IMR-90 (cell line): Measurements from ENCODE around the gene BAZ2B. TPM values are rescaled to one million over a fixed set of nuclear protein-coding genes. Genes with fewer than 3 reads are reported as not detected.
"Not testable (repeated sequence)": the region's sequence is repeated elsewhere in the genome, so short reads cannot be mapped to it uniquely, and the experiment has no call there.

ENCODE experiments used
- ATAC-seq: fragments of 200-7000 bp; cut with Tn5 transposase; 2 replicates; pipeline ENCODE4 v1.9.1; 2020; ENCODE audit warnings: low read depth, mild to moderate bottlenecking, moderate library complexity
- BruUV-seq: library from RNA; stranded (reverse); fragments of 400-500 nt; replicated peaks from 2 replicates; lab custom pipeline; 2021; lab: Mats Ljungman, UMichigan
- CTCF ChIA-PET: fragments of 300-600 bp; formaldehyde crosslinking; extraction: SDS; loops from one replicate; lab custom pipeline; 2021; ENCODE audit warnings: antibody characterized with exemption; lab: Yijun Ruan, JAX
- POLR2A ChIA-PET: fragments of 300-600 bp; sonication (Branson Sonifier 250); formaldehyde crosslinking; loops from one replicate; lab custom pipeline; 2022; ENCODE audit warnings: antibody characterized with exemption; ENCODE audit not compliant: unreplicated experiment; lab: Charles Lee
- DNase-seq: peaks from one replicate; pipeline ENCODE4 v3.0.0; 2013
- H2AFZ ChIP-seq: replicated peaks from 2 replicates; pipeline ENCODE3; 2013; ENCODE audit warnings: low read length, mild to moderate bottlenecking; ENCODE audit not compliant: poor library complexity
- H2AK5ac ChIP-seq: 2 replicates; pipeline ENCODE4 v1.6.1; 2013; ENCODE audit warnings: low read depth, low read length, inconsistent platforms
- H2AK9ac ChIP-seq: replicated peaks from 2 replicates; pipeline ENCODE3; 2013; ENCODE audit warnings: mild to moderate bottlenecking, low read depth, low read length, moderate library complexity; ENCODE audit not compliant: poor library complexity
- H2BK120ac ChIP-seq: 2 replicates; pipeline ENCODE4 v1.6.1; 2013; ENCODE audit warnings: low read depth, low read length, inconsistent platforms
- H2BK15ac ChIP-seq: 3 replicates; pipeline ENCODE4 v1.6.1; 2013; ENCODE audit warnings: low read depth, low read length, inconsistent platforms
- H2BK20ac ChIP-seq: 2 replicates; pipeline ENCODE4 v1.6.1; 2013; ENCODE audit warnings: low read depth, mild to moderate bottlenecking, inconsistent platforms, low read length, moderate library complexity
- H2BK5ac ChIP-seq: 2 replicates; pipeline ENCODE4 v1.6.1; 2013; ENCODE audit warnings: mild to moderate bottlenecking, low read depth, low read length, inconsistent platforms; ENCODE audit not compliant: poor library complexity, severe bottlenecking
- H3K14ac ChIP-seq: replicated peaks from 2 replicates; pipeline ENCODE4 v1.6.1; 2013; ENCODE audit warnings: low read depth, low read length, inconsistent platforms
- H3K18ac ChIP-seq: 2 replicates; pipeline ENCODE4 v1.6.1; 2013; ENCODE audit warnings: low read depth, low read length, control low read depth
- H3K23ac ChIP-seq: 2 replicates; pipeline ENCODE4 v1.6.1; 2013; ENCODE audit warnings: low read depth, low read length, inconsistent platforms
- H3K27ac ChIP-seq: 2 replicates; pipeline ENCODE4 v1.5.1; 2013; ENCODE audit warnings: mild to moderate bottlenecking, control low read depth, low read length; ENCODE audit not compliant: insufficient read depth
- H3K27me3 ChIP-seq: 2 replicates; pipeline ENCODE4 v1.6.1; 2013; ENCODE audit warnings: low read length; ENCODE audit not compliant: control insufficient read depth, insufficient read depth
- H3K36me3 ChIP-seq: 2 replicates; pipeline ENCODE4 v1.6.1; 2013; ENCODE audit warnings: low read length, mixed read lengths; ENCODE audit not compliant: control insufficient read depth, insufficient read depth
- H3K4ac ChIP-seq: 2 replicates; pipeline ENCODE4 v1.6.1; 2013; ENCODE audit warnings: low read depth, low read length, inconsistent platforms
- H3K4me1 ChIP-seq: 2 replicates; pipeline ENCODE4 v1.6.1; 2013; ENCODE audit warnings: low read length, mixed read lengths; ENCODE audit not compliant: control insufficient read depth, insufficient read depth
- H3K4me2 ChIP-seq: 2 replicates; pipeline ENCODE4 v1.6.1; 2013; ENCODE audit warnings: low read depth, mild to moderate bottlenecking, control low read depth, low read length, moderate library complexity
- H3K4me3 ChIP-seq: 2 replicates; pipeline ENCODE4 v1.5.1; 2013; ENCODE audit warnings: low read depth, mild to moderate bottlenecking, control low read depth, low read length, moderate library complexity; ENCODE audit not compliant: insufficient read depth
- H3K56ac ChIP-seq: 2 replicates; pipeline ENCODE4 v1.6.1; 2013; ENCODE audit warnings: low read length, inconsistent platforms; ENCODE audit not compliant: insufficient read depth; ENCODE audit errors: extremely low read depth
- H3K79me1 ChIP-seq, 2 experiments: 2 replicates each; pipeline ENCODE4 v1.6.1; 2013; ENCODE audit warnings: low read length in 2 of 2, inconsistent platforms in 1 of 2, low read depth in 1 of 2
- H3K9ac ChIP-seq: 2 replicates; pipeline ENCODE4 v1.6.1; 2013; ENCODE audit warnings: low read depth, low read length, control low read depth
- H3K9me1 ChIP-seq: 2 replicates; pipeline ENCODE4 v1.6.1; 2013; ENCODE audit warnings: low read length, inconsistent platforms; ENCODE audit not compliant: insufficient read depth
- H3K9me3 ChIP-seq: 2 replicates; pipeline ENCODE4 v1.6.1; 2013; ENCODE audit warnings: low read length; ENCODE audit not compliant: control insufficient read depth, insufficient read depth
- H4K20me1 ChIP-seq: 2 replicates; pipeline ENCODE4 v1.6.1; 2013; ENCODE audit warnings: low read length, inconsistent platforms; ENCODE audit not compliant: insufficient read depth
- H4K5ac ChIP-seq: 2 replicates; pipeline ENCODE4 v1.6.1; 2013; ENCODE audit warnings: mild to moderate bottlenecking, low read depth, low read length, control low read depth
- H4K8ac ChIP-seq, 2 experiments: 2 replicates each; pipeline ENCODE4 v1.6.1; 2013; ENCODE audit warnings: low read depth in 2 of 2, low read length in 2 of 2, control low read depth in 1 of 2, inconsistent platforms in 1 of 2
- H4K91ac ChIP-seq: 2 replicates; pipeline ENCODE4 v1.6.1; 2013; ENCODE audit warnings: low read depth, low read length, inconsistent platforms; ENCODE audit not compliant: insufficient read depth
- WGBS, 2 experiments: methylation state at CpG; one replicate each; pipeline versions ENCODE4 v1.1.5 to v1.1.7; 2013; ENCODE audit warnings: missing lambda C conversion rate in 2 of 2; ENCODE audit not compliant: insufficient read length in 1 of 2; ENCODE audit errors: extremely low coverage in 2 of 2; 5-methylcytosine and 5-hydroxymethylcytosine counted together
- dilution Hi-C: fragments of 300-500 bp; cut with HindIII; formaldehyde crosslinking; loops from one replicate; pipeline ENCODE4 v1.14.3; 2018; ENCODE audit warnings: low sequenced_read_pairs; ENCODE audit not compliant: unreplicated experiment
- in situ Hi-C: fragments of 300-500 bp; cut with MboI; formaldehyde crosslinking; loops from 3 replicates; pipeline ENCODE4 v1.14.3; 2019; ENCODE audit warnings: low sequenced_read_pairs, inconsistent platforms, mixed read lengths
- intact Hi-C: fragments of 100-400 bp; cut with micrococcal nuclease; formaldehyde crosslinking; loops from 2 replicates; pipeline ENCODE4 v1.10.0; 2022
- polyA plus RNA-seq, 3 experiments: library from polyadenylated mRNA; depleted of rRNA; stranded (reverse); fragments of >200 nt; gene quantifications; 2 replicates each; pipeline ENCODE4 v1.2.3, GENCODE V29; 2012; ENCODE audit warnings: low replicate concordance in 1 of 3
- total RNA-seq: library from RNA; depleted of rRNA; stranded (reverse); fragments of >200 nt; gene quantifications from 2 replicates; pipeline ENCODE4 v1.2.3, GENCODE V29; 2012

BAZ2B gene
- total and polyA plus RNA-seq, 2 of the 4 experiments (the other 2 are of a cell fraction): 8.9 to 42.1 TPM

DNA sequence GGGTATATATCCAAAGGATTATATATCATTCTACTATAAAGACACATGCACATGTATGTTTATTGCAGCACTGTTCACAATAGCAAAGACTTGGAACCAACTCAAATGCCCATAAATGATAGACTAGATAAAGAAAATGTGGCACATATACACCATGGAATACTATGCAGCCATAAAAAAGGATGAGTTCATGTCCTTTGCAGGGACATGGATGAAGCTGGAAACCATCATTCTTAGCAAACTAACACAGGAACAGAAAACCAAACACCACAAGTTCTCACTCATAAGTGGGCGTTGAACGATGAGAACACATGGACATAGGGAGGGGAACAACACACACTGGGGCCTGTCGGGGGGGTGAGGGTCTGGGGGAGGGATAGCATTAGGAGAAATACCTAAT, 254.7 kb downstream of the BAZ2B start:
- in situ Hi-C loops, H3K14ac ChIP-seq, H3K18ac ChIP-seq, H4K8ac ChIP-seq, H4K20me1 ChIP-seq, H3K9me3 ChIP-seq, H3K79me1 ChIP-seq, H2AK5ac ChIP-seq, H2BK15ac ChIP-seq, H2BK20ac ChIP-seq, H2BK5ac ChIP-seq, DNase-seq, H3K4ac ChIP-seq, H3K27me3 ChIP-seq, H4K5ac ChIP-seq, H3K9me1 ChIP-seq, H2AFZ ChIP-seq, intact Hi-C loops, dilution Hi-C loops, H3K23ac ChIP-seq, CTCF ChIA-PET, H3K4me1 ChIP-seq, H3K56ac ChIP-seq, H3K4me2 ChIP-seq, H3K9ac ChIP-seq, H2BK120ac ChIP-seq, BruUV-seq, H3K27ac ChIP-seq, H2AK9ac ChIP-seq, ATAC-seq, H4K91ac ChIP-seq, H3K4me3 ChIP-seq, POLR2A ChIA-PET: not testable (repeated sequence)
- no CpG with 5 or more reads among the region's 3 CpGs for WGBS, 2 experiments
- peaks cover 14% of the 10 kb centered on the region for H3K36me3 ChIP-seq
